Measurements from ENCODE around the gene TRAF3IP1. TPM values are rescaled to one million over a fixed set of nuclear protein-coding genes. Genes with fewer than 3 reads are reported as not detected.

TRAF3IP1 gene
- total RNA-seq, 1 donor from 2014 or later = 11.2 TPM

DNA sequence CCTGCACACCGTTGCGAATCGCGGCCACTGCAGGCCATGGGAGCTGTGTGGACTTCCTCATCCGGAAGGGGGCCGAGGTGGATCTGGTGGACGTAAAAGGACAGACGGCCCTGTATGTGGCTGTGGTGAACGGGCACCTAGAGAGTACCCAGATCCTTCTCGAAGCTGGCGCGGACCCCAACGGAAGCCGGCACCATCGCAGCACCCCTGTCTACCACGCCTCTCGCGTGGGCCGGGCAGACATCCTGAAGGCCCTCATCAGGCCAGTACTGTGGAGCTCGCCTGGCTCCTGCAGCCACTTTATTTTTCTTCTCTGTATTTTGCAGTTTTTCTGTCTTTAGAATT lies 115.4 kb downstream of the TRAF3IP1 start:
- no peaks in the 10 kb centered on the region for H3K27me3 Mint-ChIP-seq (ENCODE audit: insufficient read depth, low read depth)
- no peaks in the 10 kb centered on the region for H3K27me3 ChIP-seq
- no peak overlapping the region for H3K27ac Mint-ChIP-seq
- no peaks in the 10 kb centered on the region for H3K9me3 ChIP-seq (ENCODE audit: low read depth)
- no peak overlapping the region for H3K4me3 Mint-ChIP-seq
- H3K4me3 ChIP-seq = no peak overlapping the region
- no peaks in the 10 kb centered on the region for H3K36me3 ChIP-seq
- H2AFZ ChIP-seq (replicated peaks) = no peak overlapping the region
- H3F3A ChIP-seq (ENCODE audit: low read depth) = no peaks in the 10 kb centered on the region
- TF ChIP-seq EZH2 (IDR thresholded peaks at IDR 0.05) (no peak), EZH2phosphoT487 (IDR thresholded peaks at IDR 0.05) (no peak)
- TF ChIP-seq, protein P1, sequence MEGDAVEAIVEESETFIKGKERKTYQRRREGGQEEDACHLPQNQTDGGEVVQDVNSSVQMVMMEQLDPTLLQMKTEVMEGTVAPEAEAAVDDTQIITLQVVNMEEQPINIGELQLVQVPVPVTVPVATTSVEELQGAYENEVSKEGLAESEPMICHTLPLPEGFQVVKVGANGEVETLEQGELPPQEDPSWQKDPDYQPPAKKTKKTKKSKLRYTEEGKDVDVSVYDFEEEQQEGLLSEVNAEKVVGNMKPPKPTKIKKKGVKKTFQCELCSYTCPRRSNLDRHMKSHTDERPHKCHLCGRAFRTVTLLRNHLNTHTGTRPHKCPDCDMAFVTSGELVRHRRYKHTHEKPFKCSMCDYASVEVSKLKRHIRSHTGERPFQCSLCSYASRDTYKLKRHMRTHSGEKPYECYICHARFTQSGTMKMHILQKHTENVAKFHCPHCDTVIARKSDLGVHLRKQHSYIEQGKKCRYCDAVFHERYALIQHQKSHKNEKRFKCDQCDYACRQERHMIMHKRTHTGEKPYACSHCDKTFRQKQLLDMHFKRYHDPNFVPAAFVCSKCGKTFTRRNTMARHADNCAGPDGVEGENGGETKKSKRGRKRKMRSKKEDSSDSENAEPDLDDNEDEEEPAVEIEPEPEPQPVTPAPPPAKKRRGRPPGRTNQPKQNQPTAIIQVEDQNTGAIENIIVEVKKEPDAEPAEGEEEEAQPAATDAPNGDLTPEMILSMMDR (IDR thresholded peaks at IDR 0.05) = no peak
- H3K79me2 ChIP-seq (ENCODE audit: low read depth) = peaks cover 88% of the 10 kb centered on the region
- DNase-seq (ENCODE audit: low spot score) = no peak
- no peaks in the 10 kb centered on the region for H3K4me1 ChIP-seq
- H3K27ac ChIP-seq = no peak overlapping the region
- no peak overlapping the region for H3K4me2 ChIP-seq
- H3K9ac ChIP-seq = no peak overlapping the region
- H3K4me1 Mint-ChIP-seq = peaks cover 8% of the 10 kb centered on the region
- peaks cover 31% of the 10 kb centered on the region for H3K36me3 Mint-ChIP-seq
- peaks cover 47% of the 10 kb centered on the region for H4K20me1 ChIP-seq (ENCODE audit: low read depth)
- H3K9me3 Mint-ChIP-seq = peaks cover 5% of the 10 kb centered on the region

DNA sequence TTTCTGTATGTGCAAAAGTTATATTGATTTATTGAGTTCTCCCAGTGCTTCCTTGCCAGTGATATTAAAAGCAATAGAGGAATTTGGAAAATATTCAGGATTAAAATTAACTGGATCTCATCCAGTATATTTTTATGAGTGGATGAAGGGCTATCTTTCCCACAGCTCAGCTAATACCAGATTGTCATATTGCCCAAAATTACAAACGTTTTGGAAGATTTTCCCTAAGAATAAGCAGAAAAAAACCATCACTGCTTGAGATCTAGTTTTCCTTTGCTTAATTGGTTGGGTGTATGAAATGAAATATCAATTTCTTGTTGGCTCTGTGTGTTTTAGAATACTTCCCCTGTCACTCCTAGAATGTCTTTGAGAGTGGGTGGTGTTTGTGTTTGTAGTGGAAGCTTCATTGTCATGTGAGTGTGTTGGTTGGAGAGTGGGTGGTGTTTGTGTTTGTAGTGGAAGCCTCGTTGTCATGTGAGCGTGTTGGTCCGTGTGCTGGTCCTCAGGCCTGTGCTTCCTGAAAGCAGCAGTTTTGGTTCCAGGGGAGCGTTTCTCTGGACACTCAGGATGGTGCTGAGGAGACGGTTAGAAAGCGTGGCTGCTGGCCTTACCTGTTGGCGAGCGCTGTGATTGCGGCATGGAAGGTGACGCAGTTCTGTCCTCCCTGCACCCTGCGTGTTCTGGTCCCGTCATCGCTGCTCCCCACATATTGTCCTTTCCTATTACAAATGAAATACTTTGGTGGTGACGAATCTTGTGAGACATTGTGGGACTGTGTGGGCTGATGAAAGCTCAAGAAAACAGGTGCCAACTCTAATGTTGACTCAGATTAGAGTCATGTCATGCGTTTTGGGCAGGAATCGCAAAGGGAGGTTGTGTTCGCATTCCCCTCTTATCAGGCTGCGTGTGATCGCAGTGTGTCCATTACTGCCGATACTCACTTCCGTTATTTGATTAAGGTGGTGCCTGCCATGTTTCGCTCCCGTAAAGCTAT lies 118.8 kb downstream of the TRAF3IP1 start:
- Mint-ChIP-seq H3K4me3 (no peak overlapping the region), H3K27me3 (ENCODE audit: insufficient read depth, low read depth) (no peaks in the 10 kb centered on the region), H3K4me1 (peaks cover 26% of the 10 kb centered on the region), H3K9me3 (no peaks in the 10 kb centered on the region), H3K36me3 (peaks cover 19% of the 10 kb centered on the region), H3K27ac (no peak overlapping the region)
- no peak for DNase-seq (ENCODE audit: low spot score)
- Histone ChIP-seq H3K36me3 (no peaks in the 10 kb centered on the region), H3F3A (ENCODE audit: low read depth) (no peaks in the 10 kb centered on the region), H3K79me2 (ENCODE audit: low read depth) (peaks cover 86% of the 10 kb centered on the region), H3K4me1 (no peaks in the 10 kb centered on the region), H3K9me3 (ENCODE audit: low read depth) (no peaks in the 10 kb centered on the region), H4K20me1 (ENCODE audit: low read depth) (peaks cover 44% of the 10 kb centered on the region), H3K4me2 (no peak overlapping the region), H3K9ac (no peak overlapping the region), H3K4me3 (no peak overlapping the region), H3K27me3 (no peaks in the 10 kb centered on the region), H3K27ac (no peak overlapping the region), H2AFZ (replicated peaks) (no peak overlapping the region)
- TF ChIP-seq EZH2phosphoT487 (IDR thresholded peaks at IDR 0.05) (no peak), EZH2 (IDR thresholded peaks at IDR 0.05) (no peak)
- TF ChIP-seq, protein P1 (IDR thresholded peaks at IDR 0.05) = no peak

DNA sequence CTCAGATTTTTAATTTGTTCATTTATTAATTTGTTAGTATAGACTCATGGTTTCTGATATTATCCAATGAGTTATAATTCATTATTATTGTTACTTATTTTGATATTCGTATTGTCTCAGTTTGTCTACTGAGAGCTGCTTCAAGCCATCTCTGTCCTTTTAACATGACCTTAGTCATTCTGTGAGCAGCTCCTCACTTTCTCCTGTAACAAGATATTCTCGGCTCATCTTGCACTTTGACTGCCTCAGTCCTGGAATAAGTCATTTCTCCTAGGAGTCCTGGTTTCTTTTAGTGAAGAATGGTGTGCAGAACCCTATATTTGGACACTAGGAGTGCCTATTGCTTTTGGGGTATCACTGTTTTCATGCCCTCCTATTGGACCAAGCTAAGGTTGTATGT lies 119.6 kb downstream of the TRAF3IP1 start:
- no peaks in the 10 kb centered on the region for H3F3A ChIP-seq (ENCODE audit: low read depth)
- no peak for DNase-seq (ENCODE audit: low spot score)
- H3K27ac ChIP-seq = no peak overlapping the region
- peaks cover 80% of the 10 kb centered on the region for H3K79me2 ChIP-seq (ENCODE audit: low read depth)
- no peak overlapping the region for H3K4me3 ChIP-seq
- no peaks in the 10 kb centered on the region for H3K4me1 ChIP-seq
- no peaks in the 10 kb centered on the region for H3K9me3 Mint-ChIP-seq
- H3K9me3 ChIP-seq (ENCODE audit: low read depth) = no peaks in the 10 kb centered on the region
- H3K36me3 ChIP-seq = no peaks in the 10 kb centered on the region
- H3K4me3 Mint-ChIP-seq = no peak overlapping the region
- no peaks in the 10 kb centered on the region for H3K27me3 Mint-ChIP-seq (ENCODE audit: insufficient read depth, low read depth)
- no peaks in the 10 kb centered on the region for H3K27me3 ChIP-seq
- H4K20me1 ChIP-seq (ENCODE audit: low read depth) = peaks cover 42% of the 10 kb centered on the region
- TF ChIP-seq EZH2 (IDR thresholded peaks at IDR 0.05) = no peak
- TF ChIP-seq EZH2phosphoT487 (IDR thresholded peaks at IDR 0.05) = no peak
- TF ChIP-seq, protein P1 (IDR thresholded peaks at IDR 0.05) = no peak
- H3K4me1 Mint-ChIP-seq = peaks cover 26% of the 10 kb centered on the region
- H3K9ac ChIP-seq = no peak overlapping the region
- no peak overlapping the region for H3K27ac Mint-ChIP-seq
- H3K4me2 ChIP-seq = no peak overlapping the region
- peaks cover 14% of the 10 kb centered on the region for H3K36me3 Mint-ChIP-seq
- no peak overlapping the region for H2AFZ ChIP-seq (replicated peaks)
